Skeletal muscle tissue (tissue), 4 donors: ENCODE measurements around the gene CCDC102B. TPM values are rescaled to one million over a fixed set of nuclear protein-coding genes. Genes with fewer than 3 reads are reported as not detected.
"Not testable (repeated sequence)": the region's sequence is repeated elsewhere in the genome, so short reads cannot be mapped to it uniquely, and the experiment has no call there.

Experiments used
- H3K27ac ChIP-seq: one replicate; pipeline ENCODE4 v1.7.0; 2013; ENCODE audit warnings: mild to moderate bottlenecking, low read depth, low read length, inconsistent platforms
- H3K27me3 ChIP-seq, 3 donors: one replicate each; pipeline ENCODE4 v1.7.0; 2013; ENCODE audit warnings: low read length in 3 of 3; ENCODE audit not compliant: control insufficient read depth in 3 of 3, insufficient read depth in 3 of 3
- H3K36me3 ChIP-seq, 3 donors: one replicate each; pipeline ENCODE4 v1.7.0; 2013; ENCODE audit warnings: low read length in 3 of 3; ENCODE audit not compliant: control insufficient read depth in 3 of 3, insufficient read depth in 3 of 3
- H3K4me1 ChIP-seq, 3 donors: one replicate each; pipeline ENCODE4 v1.7.0; 2013; ENCODE audit warnings: low read length in 3 of 3, mild to moderate bottlenecking in 3 of 3; ENCODE audit not compliant: control insufficient read depth in 3 of 3, insufficient read depth in 3 of 3
- H3K4me3 ChIP-seq, 3 donors: one replicate each; pipeline ENCODE4 v1.7.0; 2013; ENCODE audit warnings: low read length in 3 of 3
- H3K9ac ChIP-seq, 3 donors: one replicate each; pipeline ENCODE4 v1.7.0; 2013; ENCODE audit warnings: low read length in 3 of 3, mild to moderate bottlenecking in 3 of 3, moderate library complexity in 2 of 3, low read depth in 1 of 3
- H3K9me3 ChIP-seq, 3 donors: one replicate each; pipeline ENCODE4 v1.7.0; 2013; ENCODE audit warnings: low read length in 3 of 3; ENCODE audit not compliant: control insufficient read depth in 3 of 3
- total RNA-seq: library from RNA; depleted of rRNA; stranded (reverse); fragments of >200 nt; gene quantifications from one replicate; pipeline ENCODE4 v1.2.3, GENCODE V29; 2014
- donor health status: Osteomylitis.

CCDC102B gene
- total RNA-seq, 1 donor from 2014 or later, result 21.9 TPM

DNA sequence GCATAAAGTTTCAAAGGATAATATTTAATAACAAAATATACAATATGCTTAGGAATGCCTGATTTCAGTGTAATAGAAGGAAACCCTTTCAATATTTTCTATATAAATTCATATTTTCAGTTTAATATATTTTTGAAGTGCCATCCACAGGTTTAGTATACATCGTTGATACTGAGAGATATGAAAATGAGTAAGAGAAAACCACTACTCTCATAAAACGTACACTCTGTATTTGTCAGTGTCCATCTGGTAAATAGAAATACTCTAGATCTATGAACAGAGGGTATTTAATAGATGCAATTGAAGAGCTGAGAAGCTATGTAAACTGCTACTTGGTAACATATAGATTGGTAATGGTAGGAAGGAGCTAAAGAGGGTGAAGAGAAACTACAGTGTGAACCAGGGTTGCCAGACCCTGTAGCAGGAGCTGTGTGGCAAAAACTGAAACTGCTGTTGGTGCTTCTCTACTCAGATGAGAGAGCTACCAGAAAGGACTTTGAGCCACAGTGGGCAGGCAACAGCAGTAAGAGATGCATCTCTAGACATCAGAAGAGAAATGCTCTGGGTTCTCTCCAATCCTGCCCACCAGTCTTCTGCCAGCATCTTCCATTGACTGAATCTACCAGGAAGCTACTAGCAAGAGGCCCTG, 187.4 kb downstream of the CCDC102B start:
- peaks cover 0 to 7% (median 0%) of the 10 kb centered on the region in 3 donors for H3K9me3 ChIP-seq

DNA sequence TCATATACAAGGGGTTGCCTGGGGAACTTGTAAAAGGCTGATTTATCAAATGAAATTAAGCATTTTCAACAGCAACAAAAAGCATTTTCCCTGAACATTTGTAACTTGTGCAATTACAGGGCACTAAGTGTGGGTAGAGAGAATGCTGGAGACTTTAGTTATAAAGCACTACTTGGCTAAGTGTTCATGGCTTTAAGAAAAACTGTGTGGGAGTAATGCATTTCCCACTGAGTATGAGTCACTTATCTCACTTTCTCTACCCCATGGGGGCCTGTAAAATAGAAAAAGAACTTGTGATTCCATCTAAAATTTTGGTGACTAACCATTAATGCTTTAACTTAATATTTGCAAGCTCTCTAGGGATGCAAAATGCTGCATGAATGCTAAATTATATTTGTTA, 193.4 kb downstream of the CCDC102B start:
- no peak overlapping the region for H3K4me3 ChIP-seq
- no peaks in the 10 kb centered on the region for H3K4me1 ChIP-seq
- no peak overlapping the region for H3K9ac ChIP-seq
- H3K36me3 ChIP-seq, result no peaks in the 10 kb centered on the region
- H3K27me3 ChIP-seq, result no peaks in the 10 kb centered on the region
- H3K9me3 ChIP-seq, result peaks cover 0 to 7% (median 0%) of the 10 kb centered on the region in 3 donors
- H3K27ac ChIP-seq, result no peak overlapping the region

More for the DNA sequence above, 187.4 kb downstream of the CCDC102B start:
- H3K9ac ChIP-seq, result no peak overlapping the region
- no peaks in the 10 kb centered on the region for H3K4me1 ChIP-seq
- no peak overlapping the region for H3K4me3 ChIP-seq
- H3K27ac ChIP-seq, result no peak overlapping the region
- H3K27me3 ChIP-seq, result no peaks in the 10 kb centered on the region
- no peaks in the 10 kb centered on the region for H3K36me3 ChIP-seq

- Histone ChIP-seq H3K9me3 (peaks cover 0 to 4% (median 0%) of the 10 kb centered on the region in 3 donors), H3K9ac (no peak overlapping the region), H3K4me1 (no peaks in the 10 kb centered on the region), H3K27ac (no peak overlapping the region), H3K36me3 (no peaks in the 10 kb centered on the region), H3K27me3 (no peaks in the 10 kb centered on the region), H3K4me3 (no peak overlapping the region)
Observed at GRCh38 chr18:68992719-68993482, 195.0 kb downstream of the CCDC102B start.

GRCh38 chr18:68995675-68996074, 197.8 kb downstream of the CCDC102B start:
- Histone ChIP-seq H3K36me3 (no peaks in the 10 kb centered on the region), H3K27ac (no peak overlapping the region), H3K9me3 (no peaks in the 10 kb centered on the region), H3K9ac (no peak overlapping the region), H3K4me1 (no peaks in the 10 kb centered on the region), H3K27me3 (no peaks in the 10 kb centered on the region), H3K4me3 (no peak overlapping the region)

- no peak overlapping the region for H3K9ac ChIP-seq
- no peaks in the 10 kb centered on the region for H3K36me3 ChIP-seq
- H3K27ac ChIP-seq, result no peak overlapping the region
- H3K4me1 ChIP-seq, result no peaks in the 10 kb centered on the region
- no peaks in the 10 kb centered on the region for H3K9me3 ChIP-seq
- no peak overlapping the region for H3K4me3 ChIP-seq
- no peaks in the 10 kb centered on the region for H3K27me3 ChIP-seq
Observed at GRCh38 chr18:68997845-68998244, 200.0 kb downstream of the CCDC102B start.

- Histone ChIP-seq H3K4me3 (no peak overlapping the region), H3K4me1 (no peaks in the 10 kb centered on the region), H3K9ac (no peak overlapping the region), H3K27ac (no peak overlapping the region), H3K9me3 (no peaks in the 10 kb centered on the region), H3K27me3 (no peaks in the 10 kb centered on the region), H3K36me3 (no peaks in the 10 kb centered on the region)
Observed at GRCh38 chr18:69000366-69000765, 202.5 kb downstream of the CCDC102B start.

- no peaks in the 10 kb centered on the region for H3K4me1 ChIP-seq
- H3K27me3 ChIP-seq, result no peaks in the 10 kb centered on the region
- no peaks in the 10 kb centered on the region for H3K36me3 ChIP-seq
- no peak overlapping the region for H3K4me3 ChIP-seq
- H3K9me3 ChIP-seq, result no peaks in the 10 kb centered on the region
- H3K27ac ChIP-seq, result no peak overlapping the region
- H3K9ac ChIP-seq, result no peak overlapping the region
Observed at GRCh38 chr18:69002233-69002632, 204.4 kb downstream of the CCDC102B start.

DNA sequence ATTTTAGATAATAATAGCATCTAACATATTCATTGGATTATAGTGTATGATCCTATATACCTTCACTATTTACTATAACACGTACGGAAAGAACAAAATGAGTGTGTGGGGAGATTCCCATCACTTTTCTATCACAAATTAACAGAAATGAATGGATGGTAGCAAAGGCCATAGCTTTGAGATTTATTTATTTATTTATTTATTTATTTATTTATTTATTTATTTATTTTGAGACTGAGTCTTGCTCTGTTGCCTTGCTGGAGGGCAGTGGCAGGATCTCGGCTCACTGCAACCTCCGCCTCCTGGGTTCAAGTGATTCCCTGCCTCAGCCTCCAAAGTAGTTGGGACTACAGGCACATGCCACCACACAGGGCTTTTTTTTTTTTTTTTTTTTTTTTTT, 208.3 kb downstream of the CCDC102B start:
- not testable (repeated sequence) for H3K36me3 ChIP-seq, H3K27ac ChIP-seq, H3K27me3 ChIP-seq, H3K9me3 ChIP-seq, H3K4me3 ChIP-seq, H3K9ac ChIP-seq, H3K4me1 ChIP-seq

GRCh38 chr18:69008538-69008937, 210.7 kb downstream of the CCDC102B start:
- Histone ChIP-seq H3K27me3 (no peaks in the 10 kb centered on the region), H3K4me3 (no peak overlapping the region), H3K4me1 (no peaks in the 10 kb centered on the region), H3K27ac (no peak overlapping the region), H3K9ac (no peak overlapping the region), H3K9me3 (no peaks in the 10 kb centered on the region), H3K36me3 (no peaks in the 10 kb centered on the region)

- no peak overlapping the region for H3K4me3 ChIP-seq
- no peaks in the 10 kb centered on the region for H3K27me3 ChIP-seq
- no peak overlapping the region for H3K9ac ChIP-seq
- no peaks in the 10 kb centered on the region for H3K36me3 ChIP-seq
- no peaks in the 10 kb centered on the region for H3K4me1 ChIP-seq
- H3K9me3 ChIP-seq, result no peaks in the 10 kb centered on the region
- no peak overlapping the region for H3K27ac ChIP-seq
Observed at GRCh38 chr18:69021211-69021805, 223.4 kb downstream of the CCDC102B start.
